Activated CD4-positive, alpha-beta memory T cell treated with anti-CD3 and anti-CD28 coated beads for 36 hours (primary cell): ENCODE data around the gene TRIM54. TPM values are rescaled to one million over a fixed set of nuclear protein-coding genes. Genes with fewer than 3 reads are reported as not detected.
"Not testable (repeated sequence)": the region's sequence is repeated elsewhere in the genome, so short reads cannot be mapped to it uniquely, and the experiment has no call there.

Experiments
- CTCF ChIA-PET: fragments of 350-600 bp; sonication (Branson Sonifier 250); formaldehyde crosslinking; loops from one replicate; lab custom pipeline; 2021; ENCODE audit warnings: antibody characterized with exemption, inconsistent platforms; lab: Charles Lee
- POLR2A ChIA-PET: fragments of 350-600 bp; sonication (Branson Sonifier 250); formaldehyde crosslinking; loops from one replicate; lab custom pipeline; 2021; ENCODE audit warnings: antibody characterized with exemption; lab: Charles Lee
- DNase-seq: peaks from one replicate; pipeline ENCODE4 v3.0.0-alpha.2; 2020
- H3K27ac Mint-ChIP-seq: one replicate; pipeline ENCODE4 v1.8.0; 2021; ENCODE audit warnings: mixed read lengths
- H3K27me3 Mint-ChIP-seq: one replicate; pipeline ENCODE4 v1.8.0; 2021; ENCODE audit warnings: mixed read lengths
- H3K36me3 Mint-ChIP-seq: one replicate; pipeline ENCODE4 v1.8.0; 2021; ENCODE audit warnings: mixed read lengths
- H3K4me1 Mint-ChIP-seq: one replicate; pipeline ENCODE4 v1.8.0; 2021; ENCODE audit warnings: low read depth, mixed read lengths
- H3K4me3 Mint-ChIP-seq: one replicate; pipeline ENCODE4 v1.8.0; 2021; ENCODE audit warnings: mild to moderate bottlenecking, mixed read lengths
- H3K9me3 Mint-ChIP-seq: one replicate; pipeline ENCODE4 v1.8.0; 2021; ENCODE audit warnings: mixed read lengths
- intact Hi-C: fragments of 100-400 bp; cut with micrococcal nuclease; formaldehyde crosslinking; loops from one replicate; pipeline ENCODE4 v1.15.1; 2023
- total RNA-seq, 2 experiments: library from RNA; stranded (reverse); gene quantifications; one replicate each; pipeline ENCODE4 v1.2.3, GENCODE V29; 2021

Gene TRIM54
- total RNA-seq, 2 experiments from 2014 or later = not detected

- ChIA-PET CTCF (interaction anchor here (0.9 kb wide), 1 partner anchor 10 kb away, joined by 3 read pairs; no protein-coding TSS in a partner anchor), POLR2A (no interaction called here)
- no peaks in the 10 kb centered on the region for H3K36me3 Mint-ChIP-seq
- H3K4me1 Mint-ChIP-seq = no peaks in the 10 kb centered on the region
- H3K27ac Mint-ChIP-seq = no peak overlapping the region
- no peak for DNase-seq
- H3K27me3 Mint-ChIP-seq = peaks cover 11% of the 10 kb centered on the region
- intact Hi-C loops = no loop called here
- no peaks in the 10 kb centered on the region for H3K9me3 Mint-ChIP-seq
- H3K4me3 Mint-ChIP-seq = no peak overlapping the region
Measured at GRCh38 chr2:27290549-27290948, 8.3 kb downstream of the TRIM54 start.

- ChIA-PET POLR2A (no interaction called here), CTCF (interaction anchor here (2.8 to 3.0 kb wide), 2 partner anchors 11 to 12 kb away, joined by 16 to 18 read pairs; no protein-coding TSS in a partner anchor)
- H3K9me3 Mint-ChIP-seq = no peaks in the 10 kb centered on the region
- H3K27ac Mint-ChIP-seq = no peak overlapping the region
- DNase-seq = no peak
- no peaks in the 10 kb centered on the region for H3K36me3 Mint-ChIP-seq
- no peak overlapping the region for H3K4me3 Mint-ChIP-seq
- intact Hi-C loops = no loop called here
- no peaks in the 10 kb centered on the region for H3K4me1 Mint-ChIP-seq
- H3K27me3 Mint-ChIP-seq = peaks cover 11% of the 10 kb centered on the region
Measured at GRCh38 chr2:27291865-27292264, 9.6 kb downstream of the TRIM54 start.

GRCh38 chr2:27294928-27295327 is 12.7 kb downstream of the TRIM54 start:
- no peak overlapping the region for H3K4me3 Mint-ChIP-seq
- no peaks in the 10 kb centered on the region for H3K4me1 Mint-ChIP-seq
- no peak overlapping the region for H3K27ac Mint-ChIP-seq
- CTCF ChIA-PET = interaction anchor here (1.3 kb wide), 1 partner anchor 8 kb away, joined by 3 read pairs; no protein-coding TSS in a partner anchor
- peaks cover 17% of the 10 kb centered on the region for H3K27me3 Mint-ChIP-seq
- intact Hi-C loops = no loop called here
- no peak for DNase-seq
- H3K9me3 Mint-ChIP-seq = no peaks in the 10 kb centered on the region
- H3K36me3 Mint-ChIP-seq = no peaks in the 10 kb centered on the region
- POLR2A ChIA-PET = no interaction called here

GRCh38 chr2:27296481-27296880 is 14.3 kb downstream of the TRIM54 start:
- intact Hi-C loops = no loop called here
- no peaks in the 10 kb centered on the region for H3K9me3 Mint-ChIP-seq
- DNase-seq = no peak
- ChIA-PET POLR2A (no interaction called here), CTCF (interaction anchor here (1.2 to 1.4 kb wide), 2 partner anchors 16 to 450 kb away, joined by 3 to 7 read pairs; no protein-coding TSS in a partner anchor)
- H3K27me3 Mint-ChIP-seq = peaks cover 17% of the 10 kb centered on the region
- H3K4me3 Mint-ChIP-seq = no peak overlapping the region
- no peak overlapping the region for H3K27ac Mint-ChIP-seq
- H3K4me1 Mint-ChIP-seq = no peaks in the 10 kb centered on the region
- no peaks in the 10 kb centered on the region for H3K36me3 Mint-ChIP-seq

- Mint-ChIP-seq H3K4me1 (no peaks in the 10 kb centered on the region), H3K36me3 (no peaks in the 10 kb centered on the region), H3K27me3 (peaks cover 15% of the 10 kb centered on the region), H3K9me3 (no peaks in the 10 kb centered on the region), H3K27ac (no peak overlapping the region), H3K4me3 (no peak overlapping the region)
- DNase-seq = no peak
- POLR2A ChIA-PET = no interaction called here
- CTCF ChIA-PET = interaction anchor here (1.4 kb wide), 1 partner anchor 17 kb away, joined by 7 read pairs; no protein-coding TSS in a partner anchor
- intact Hi-C loops = no loop called here
Measured at GRCh38 chr2:27297195-27297594, 15.0 kb downstream of the TRIM54 start.

- no peaks in the 10 kb centered on the region for H3K36me3 Mint-ChIP-seq
- H3K27ac Mint-ChIP-seq = no peak overlapping the region
- CTCF ChIA-PET = interaction anchor here (0.6 to 2.1 kb wide), 5 partner anchors 18 to 337 kb away, joined by 3 to 14 read pairs (median 4); no protein-coding TSS in a partner anchor
- POLR2A ChIA-PET = no interaction called here
- no peaks in the 10 kb centered on the region for H3K9me3 Mint-ChIP-seq
- H3K4me3 Mint-ChIP-seq = no peak overlapping the region
- DNase-seq = no peak
- no peaks in the 10 kb centered on the region for H3K4me1 Mint-ChIP-seq
- peaks cover 10% of the 10 kb centered on the region for H3K27me3 Mint-ChIP-seq
- intact Hi-C loops = no loop called here
Measured at GRCh38 chr2:27298391-27299080, 16.3 kb downstream of the TRIM54 start.

GRCh38 chr2:27300606-27301005 is 18.4 kb downstream of the TRIM54 start:
- H3K4me1 Mint-ChIP-seq, DNase-seq, H3K9me3 Mint-ChIP-seq, intact Hi-C loops, H3K36me3 Mint-ChIP-seq, H3K27ac Mint-ChIP-seq, POLR2A ChIA-PET, H3K4me3 Mint-ChIP-seq: not testable (repeated sequence)
- CTCF ChIA-PET = interaction anchor here (1.6 to 5.6 kb wide), 2 partner anchors 18 to 35 kb away, joined by 4 to 94 read pairs; partner anchors contain the start of gene TRIM54
- H3K27me3 Mint-ChIP-seq = peaks cover 18% of the 10 kb centered on the region

- H3K4me3 Mint-ChIP-seq = peak overlapping the region; percentile 55
- DNase-seq = peak; percentile 48
- POLR2A ChIA-PET = interaction anchor here (0.5 to 1.4 kb wide), 4 partner anchors 19 to 626 kb away, joined by 3 to 10 read pairs (median 4); partner anchors contain the start of gene MPV17
- no peaks in the 10 kb centered on the region for H3K9me3 Mint-ChIP-seq
- no peak overlapping the region for H3K27ac Mint-ChIP-seq
- peaks cover under 1% of the 10 kb centered on the region for H3K36me3 Mint-ChIP-seq
- intact Hi-C loops = loop anchor here (1.0 kb wide), 3 partner anchors 53 to 342 kb away; no protein-coding TSS in a partner anchor
- peaks cover 8% of the 10 kb centered on the region for H3K4me1 Mint-ChIP-seq
- CTCF ChIA-PET = interaction anchor here (0.6 to 5.6 kb wide), 58 partner anchors 8 to 907 kb away, joined by 3 to 94 read pairs (median 4); partner anchors contain the start of genes ABHD1, ATRAID, MPV17 and PPM1G
- peaks cover 27% of the 10 kb centered on the region for H3K27me3 Mint-ChIP-seq
Measured at GRCh38 chr2:27303093-27304025, 21.1 kb downstream of the TRIM54 start.

GRCh38 chr2:27304488-27305240 is 22.4 kb downstream of the TRIM54 start:
- H3K27ac Mint-ChIP-seq = no peak overlapping the region
- H3K4me3 Mint-ChIP-seq = no peak overlapping the region
- peaks cover 20% of the 10 kb centered on the region for H3K27me3 Mint-ChIP-seq
- ChIA-PET CTCF (interaction anchor here (0.6 to 5.6 kb wide), 5 partner anchors 15 to 908 kb away, joined by 3 to 94 read pairs (median 9); partner anchors contain the start of gene TRIM54), POLR2A (interaction anchor here (1.4 kb wide), 1 partner anchor 18 kb away, joined by 3 read pairs; the partner anchor contains the start of gene MPV17)
- peaks cover 8% of the 10 kb centered on the region for H3K4me1 Mint-ChIP-seq
- intact Hi-C loops = no loop called here
- H3K9me3 Mint-ChIP-seq = no peaks in the 10 kb centered on the region
- peaks cover 11% of the 10 kb centered on the region for H3K36me3 Mint-ChIP-seq
- no peak for DNase-seq

GRCh38 chr2:27305516-27305915 is 23.3 kb downstream of the TRIM54 start:
- CTCF ChIA-PET = interaction anchor here (1.0 to 5.6 kb wide), 2 partner anchors 23 to 462 kb away, joined by 3 to 94 read pairs; partner anchors contain the start of gene TRIM54
- intact Hi-C loops = no loop called here

GRCh38 chr2:27306136-27306535 is 23.9 kb downstream of the TRIM54 start:
- Mint-ChIP-seq H3K4me3 (no peak overlapping the region), H3K9me3 (no peaks in the 10 kb centered on the region), H3K27ac (no peak overlapping the region), H3K36me3 (peaks cover 17% of the 10 kb centered on the region), H3K4me1 (peaks cover 8% of the 10 kb centered on the region), H3K27me3 (peaks cover 20% of the 10 kb centered on the region)
- intact Hi-C loops = no loop called here
- no peak for DNase-seq
- POLR2A ChIA-PET = interaction anchor here (1.4 kb wide), 1 partner anchor 17 kb away, joined by 3 read pairs; the partner anchor contains the start of gene MPV17
- CTCF ChIA-PET = interaction anchor here (1.0 to 5.6 kb wide), 2 partner anchors 24 to 463 kb away, joined by 3 to 94 read pairs; partner anchors contain the start of gene TRIM54

More at GRCh38 chr2:27305516-27305915, 23.3 kb downstream of the TRIM54 start:
- H3K27me3 Mint-ChIP-seq = peaks cover 20% of the 10 kb centered on the region
- H3K9me3 Mint-ChIP-seq = no peaks in the 10 kb centered on the region
- peaks cover 8% of the 10 kb centered on the region for H3K4me1 Mint-ChIP-seq
- H3K36me3 Mint-ChIP-seq = peaks cover 16% of the 10 kb centered on the region
- no peak overlapping the region for H3K27ac Mint-ChIP-seq
- no peak overlapping the region for H3K4me3 Mint-ChIP-seq
- DNase-seq = no peak
- POLR2A ChIA-PET = interaction anchor here (1.4 kb wide), 1 partner anchor 18 kb away, joined by 3 read pairs; the partner anchor contains the start of gene MPV17
